Kidney epithelial cell (primary cell): ENCODE measurements around the gene MPEG1. TPM values are rescaled to one million over a fixed set of nuclear protein-coding genes. Genes with fewer than 3 reads are reported as not detected.

Experiments used
- DNase-seq: peaks from one replicate; pipeline ENCODE4 v3.0.0-alpha.2; 2010; ENCODE audit warnings: low read depth
- H3K27me3 ChIP-seq: 2 replicates; pipeline ENCODE4 v1.6.0; 2011; ENCODE audit warnings: low read length; ENCODE audit not compliant: control insufficient read depth, insufficient read depth
- H3K36me3 ChIP-seq: 2 replicates; pipeline ENCODE4 v1.5.1; 2011; ENCODE audit warnings: low read length; ENCODE audit not compliant: control insufficient read depth, insufficient read depth
- H3K4me3 ChIP-seq: 2 replicates; pipeline ENCODE4 v1.5.1; 2011; ENCODE audit warnings: low read depth, mild to moderate bottlenecking, control low read depth, low read length
- total RNA-seq: library from RNA; depleted of rRNA; stranded (reverse); fragments of >200 nt; gene quantifications from 2 replicates; pipeline ENCODE4 v1.2.3, GENCODE V29; 2015
- TF ChIP-seq, protein P1 (sequence below): IDR thresholded peaks from 2 replicates; pipeline ENCODE4 v1.5.1; 2011; ENCODE audit warnings: mild to moderate bottlenecking, moderate library complexity, low read length, control low read depth, inconsistent platforms; ENCODE audit not compliant: insufficient read depth, poor library complexity, severe bottlenecking

MPEG1 gene
- total RNA-seq, 1 donor from 2014 or later, result not detected

DNA sequence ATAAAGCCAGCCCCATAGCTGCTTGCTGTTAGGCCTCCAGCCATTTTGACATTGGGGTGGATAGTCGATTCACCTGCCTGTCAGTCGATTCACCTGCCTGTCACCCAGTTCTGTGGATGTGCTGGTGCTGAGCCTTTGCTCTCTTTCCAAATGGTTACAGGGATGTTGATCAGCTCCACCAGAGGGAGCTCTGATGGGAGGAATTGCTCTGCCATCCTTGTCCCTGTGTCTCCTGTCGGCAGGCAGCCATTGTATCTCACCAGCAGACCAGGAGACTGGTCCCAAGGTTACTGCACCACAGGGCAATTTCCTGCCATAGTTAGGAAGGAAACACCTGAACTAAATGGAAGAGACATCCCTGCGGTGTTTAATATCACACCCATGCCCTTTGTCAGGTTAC, 6.1 kb downstream of the MPEG1 start:
- Histone ChIP-seq H3K27me3 (no peaks in the 10 kb centered on the region), H3K4me3 (no peak overlapping the region), H3K36me3 (no peaks in the 10 kb centered on the region)
- TF ChIP-seq, protein P1, sequence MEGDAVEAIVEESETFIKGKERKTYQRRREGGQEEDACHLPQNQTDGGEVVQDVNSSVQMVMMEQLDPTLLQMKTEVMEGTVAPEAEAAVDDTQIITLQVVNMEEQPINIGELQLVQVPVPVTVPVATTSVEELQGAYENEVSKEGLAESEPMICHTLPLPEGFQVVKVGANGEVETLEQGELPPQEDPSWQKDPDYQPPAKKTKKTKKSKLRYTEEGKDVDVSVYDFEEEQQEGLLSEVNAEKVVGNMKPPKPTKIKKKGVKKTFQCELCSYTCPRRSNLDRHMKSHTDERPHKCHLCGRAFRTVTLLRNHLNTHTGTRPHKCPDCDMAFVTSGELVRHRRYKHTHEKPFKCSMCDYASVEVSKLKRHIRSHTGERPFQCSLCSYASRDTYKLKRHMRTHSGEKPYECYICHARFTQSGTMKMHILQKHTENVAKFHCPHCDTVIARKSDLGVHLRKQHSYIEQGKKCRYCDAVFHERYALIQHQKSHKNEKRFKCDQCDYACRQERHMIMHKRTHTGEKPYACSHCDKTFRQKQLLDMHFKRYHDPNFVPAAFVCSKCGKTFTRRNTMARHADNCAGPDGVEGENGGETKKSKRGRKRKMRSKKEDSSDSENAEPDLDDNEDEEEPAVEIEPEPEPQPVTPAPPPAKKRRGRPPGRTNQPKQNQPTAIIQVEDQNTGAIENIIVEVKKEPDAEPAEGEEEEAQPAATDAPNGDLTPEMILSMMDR, result peak; percentile 57
- DNase-seq, result no peak

DNA sequence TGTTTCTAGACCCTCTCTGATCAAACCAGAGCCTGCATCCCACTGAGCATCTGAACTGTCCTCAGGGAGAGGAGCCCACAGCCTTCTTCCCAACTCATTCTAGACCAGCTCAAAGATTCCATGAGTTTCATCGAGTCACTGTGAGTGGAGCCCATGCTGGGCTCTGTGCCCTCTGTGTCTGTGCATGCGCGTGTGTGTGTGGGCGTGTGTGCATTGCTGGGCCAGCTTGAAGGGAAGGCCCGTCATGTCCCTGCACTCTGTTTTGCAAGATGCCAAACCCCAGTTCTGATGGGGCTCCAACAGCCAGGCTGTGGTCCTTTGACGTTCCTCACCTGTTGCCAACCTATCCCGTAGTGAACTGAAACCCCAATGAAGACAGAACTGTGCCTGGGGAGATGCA, 7.1 kb downstream of the MPEG1 start:
- no peak for DNase-seq
- Histone ChIP-seq H3K36me3 (no peaks in the 10 kb centered on the region), H3K27me3 (no peaks in the 10 kb centered on the region), H3K4me3 (no peak overlapping the region)
- TF ChIP-seq, protein P1, result no peak

DNA sequence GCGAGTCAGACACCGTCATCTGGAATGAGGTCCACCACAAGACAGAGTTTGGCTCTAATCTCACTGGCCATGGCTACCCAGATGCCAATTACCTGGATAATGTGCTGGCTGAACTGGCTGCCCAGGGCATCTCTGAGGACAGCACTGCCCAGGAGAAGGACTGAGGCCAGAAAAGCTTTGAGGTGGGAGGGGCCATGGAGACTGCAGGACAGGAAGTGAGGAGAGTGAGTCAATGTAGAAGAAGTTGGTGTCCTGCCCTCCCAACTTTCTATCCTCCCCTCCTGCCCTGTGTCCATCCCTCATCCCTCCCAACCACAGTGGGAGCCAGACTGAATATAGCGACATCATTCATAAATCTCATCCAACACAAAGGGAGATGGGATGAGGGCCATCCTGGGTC, 8.0 kb downstream of the MPEG1 start:
- H3K27me3 ChIP-seq, result no peaks in the 10 kb centered on the region
- no peaks in the 10 kb centered on the region for H3K36me3 ChIP-seq
- DNase-seq, result no peak
- TF ChIP-seq, protein P1, result no peak
- H3K4me3 ChIP-seq, result no peak overlapping the region

DNA sequence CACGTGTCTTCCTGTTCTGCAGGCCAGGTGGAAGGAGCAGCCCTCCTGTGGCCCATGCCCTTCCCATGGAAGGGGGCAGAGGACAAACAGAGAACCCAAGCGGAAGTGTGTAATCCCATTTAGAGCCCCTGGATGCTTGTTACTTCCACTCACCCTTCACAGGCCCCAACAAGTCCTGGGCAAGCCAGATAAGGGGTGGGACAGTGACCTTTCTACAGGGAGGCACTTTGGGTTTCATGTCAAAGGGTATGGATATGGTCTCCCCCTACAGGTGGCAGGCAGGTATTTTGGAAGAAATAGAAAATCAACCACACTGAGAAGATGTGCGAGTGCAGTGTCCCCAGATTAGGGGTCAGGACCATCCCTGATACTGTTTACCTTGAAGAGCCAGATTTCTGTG, 11.4 kb downstream of the MPEG1 start:
- Histone ChIP-seq H3K27me3 (no peaks in the 10 kb centered on the region), H3K36me3 (no peaks in the 10 kb centered on the region), H3K4me3 (no peak overlapping the region)
- DNase-seq, result no peak
- TF ChIP-seq, protein P1, result peak; percentile 26

DNA sequence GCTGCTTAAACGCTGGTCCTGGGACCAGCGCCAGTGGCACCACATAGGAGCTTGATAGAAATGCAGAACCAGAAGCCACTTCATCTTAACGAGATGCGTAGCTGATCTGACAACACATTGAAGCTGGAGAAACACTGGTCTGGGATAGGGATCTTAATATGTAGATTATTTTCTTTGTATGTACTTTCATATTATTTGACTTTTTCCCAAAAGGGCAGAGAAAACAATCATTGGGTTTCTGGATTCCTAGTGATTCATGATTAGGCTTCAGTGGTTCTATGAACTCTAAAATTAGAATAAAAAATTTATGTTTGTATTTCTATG, 12.3 kb downstream of the MPEG1 start:
- no peak overlapping the region for H3K4me3 ChIP-seq
- H3K36me3 ChIP-seq, result no peaks in the 10 kb centered on the region
- DNase-seq, result no peak

More for the DNA sequence above, 12.3 kb downstream of the MPEG1 start:
- TF ChIP-seq, protein P1, result no peak
- no peaks in the 10 kb centered on the region for H3K27me3 ChIP-seq
